Measurements from ENCODE around the gene LDAF1. TPM values are rescaled to one million over a fixed set of nuclear protein-coding genes. Genes with fewer than 3 reads are reported as not detected.

Gene LDAF1
- total RNA-seq, 2 donors from 2014 or later: 16.5 to 28.8 TPM

DNA sequence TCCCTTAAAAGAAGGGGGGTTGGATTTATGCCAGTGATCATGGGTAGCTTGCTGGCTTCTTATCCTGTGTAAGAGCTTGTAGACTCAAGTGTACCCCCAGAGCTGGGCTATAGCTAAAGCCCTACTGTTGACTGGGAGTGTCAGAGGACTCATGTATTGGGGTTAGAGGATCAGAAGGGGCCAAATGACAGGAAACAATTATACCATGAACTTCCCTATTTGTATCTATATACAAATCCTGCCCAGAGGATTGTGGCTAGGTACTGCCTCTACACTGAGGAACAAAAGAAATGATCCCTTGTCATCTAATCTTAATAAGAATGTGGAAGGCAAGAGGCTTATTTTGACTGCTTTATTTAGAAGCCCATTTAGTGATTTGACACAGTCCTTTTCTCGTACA, 38.6 kb downstream of the LDAF1 start:
- TF ChIP-seq, protein P1, sequence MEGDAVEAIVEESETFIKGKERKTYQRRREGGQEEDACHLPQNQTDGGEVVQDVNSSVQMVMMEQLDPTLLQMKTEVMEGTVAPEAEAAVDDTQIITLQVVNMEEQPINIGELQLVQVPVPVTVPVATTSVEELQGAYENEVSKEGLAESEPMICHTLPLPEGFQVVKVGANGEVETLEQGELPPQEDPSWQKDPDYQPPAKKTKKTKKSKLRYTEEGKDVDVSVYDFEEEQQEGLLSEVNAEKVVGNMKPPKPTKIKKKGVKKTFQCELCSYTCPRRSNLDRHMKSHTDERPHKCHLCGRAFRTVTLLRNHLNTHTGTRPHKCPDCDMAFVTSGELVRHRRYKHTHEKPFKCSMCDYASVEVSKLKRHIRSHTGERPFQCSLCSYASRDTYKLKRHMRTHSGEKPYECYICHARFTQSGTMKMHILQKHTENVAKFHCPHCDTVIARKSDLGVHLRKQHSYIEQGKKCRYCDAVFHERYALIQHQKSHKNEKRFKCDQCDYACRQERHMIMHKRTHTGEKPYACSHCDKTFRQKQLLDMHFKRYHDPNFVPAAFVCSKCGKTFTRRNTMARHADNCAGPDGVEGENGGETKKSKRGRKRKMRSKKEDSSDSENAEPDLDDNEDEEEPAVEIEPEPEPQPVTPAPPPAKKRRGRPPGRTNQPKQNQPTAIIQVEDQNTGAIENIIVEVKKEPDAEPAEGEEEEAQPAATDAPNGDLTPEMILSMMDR (conservative IDR thresholded peaks at IDR 0.05): no peak
- H3K27ac ChIP-seq (ENCODE audit: low read depth, low read length): no peak overlapping the region
- Mint-ChIP-seq H3K27ac (no peak overlapping the region), H3K36me3 (ENCODE audit: low read depth) (no peaks in the 10 kb centered on the region), H3K27me3 (ENCODE audit: insufficient read depth) (peaks cover 51% of the 10 kb centered on the region), H3K4me3 (no peak overlapping the region), H3K4me1 (no peaks in the 10 kb centered on the region), H3K9me3 (peaks cover 3% of the 10 kb centered on the region)
- H3K4me3 ChIP-seq (ENCODE audit: low read length): no peak overlapping the region
- DNase-seq: no peak
- H3K9ac ChIP-seq (ENCODE audit: extremely low read depth, low read length, poor library complexity, severe bottlenecking): no peak overlapping the region
- 86 to 94% methylated on average over 1 of the region's 1 CpG for WGBS, 2 experiments (ENCODE audit: insufficient coverage in 1 of 2, insufficient read length in 1 of 2)
- peaks cover 16% of the 10 kb centered on the region for H3K27me3 ChIP-seq (ENCODE audit: control insufficient read depth, insufficient read depth, low read length, poor library complexity, severe bottlenecking)
- H3K36me3 ChIP-seq (ENCODE audit: control insufficient read depth, insufficient read depth, low read length): no peaks in the 10 kb centered on the region
- H3K4me1 ChIP-seq (ENCODE audit: control insufficient read depth, insufficient read depth, low read length): no peaks in the 10 kb centered on the region
- H3K9me3 ChIP-seq (ENCODE audit: control insufficient read depth, low read length): peaks cover 3% of the 10 kb centered on the region

DNA sequence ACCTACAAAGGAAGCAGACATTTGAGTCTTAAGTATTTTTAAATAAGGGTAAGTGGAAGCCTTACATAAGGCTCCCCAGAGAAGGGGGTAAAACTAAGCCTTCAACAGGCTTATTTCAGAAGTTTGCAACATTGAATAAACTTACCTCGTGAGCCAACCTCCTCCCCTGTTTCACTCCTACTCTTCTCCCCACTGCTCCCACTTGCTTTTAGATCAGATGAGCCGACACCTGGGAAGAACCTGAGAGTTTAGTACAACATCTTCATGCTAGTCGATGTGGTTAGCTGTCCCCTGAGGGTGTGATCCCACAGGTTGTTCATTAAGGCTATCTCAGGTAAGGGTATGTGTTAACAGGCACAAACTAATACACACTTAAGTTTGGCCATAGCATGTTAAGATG, 39.1 kb downstream of the LDAF1 start:
- H3K9ac ChIP-seq (ENCODE audit: extremely low read depth, low read length, poor library complexity, severe bottlenecking): no peak overlapping the region
- H3K4me1 Mint-ChIP-seq: no peaks in the 10 kb centered on the region
- TF ChIP-seq, protein P1 (conservative IDR thresholded peaks at IDR 0.05): no peak
- H3K27me3 ChIP-seq (ENCODE audit: control insufficient read depth, insufficient read depth, low read length, poor library complexity, severe bottlenecking): peaks cover 21% of the 10 kb centered on the region
- H3K9me3 ChIP-seq (ENCODE audit: control insufficient read depth, low read length): no peaks in the 10 kb centered on the region
- no peaks in the 10 kb centered on the region for H3K36me3 ChIP-seq (ENCODE audit: control insufficient read depth, insufficient read depth, low read length)
- H3K4me3 ChIP-seq (ENCODE audit: low read length): no peak overlapping the region
- no peaks in the 10 kb centered on the region for H3K36me3 Mint-ChIP-seq (ENCODE audit: low read depth)
- H3K27ac ChIP-seq (ENCODE audit: low read depth, low read length): no peak overlapping the region
- DNase-seq: no peak
- no peaks in the 10 kb centered on the region for H3K4me1 ChIP-seq (ENCODE audit: control insufficient read depth, insufficient read depth, low read length)
- no peaks in the 10 kb centered on the region for H3K9me3 Mint-ChIP-seq
- H3K27ac Mint-ChIP-seq: no peak overlapping the region
- H3K4me3 Mint-ChIP-seq: no peak overlapping the region
- WGBS, 2 experiments (ENCODE audit: insufficient coverage in 1 of 2, insufficient read length in 1 of 2): 91 to 100% methylated on average over 1 to 3 of the region's 3 CpGs
- H3K27me3 Mint-ChIP-seq (ENCODE audit: insufficient read depth): peaks cover 51% of the 10 kb centered on the region

DNA sequence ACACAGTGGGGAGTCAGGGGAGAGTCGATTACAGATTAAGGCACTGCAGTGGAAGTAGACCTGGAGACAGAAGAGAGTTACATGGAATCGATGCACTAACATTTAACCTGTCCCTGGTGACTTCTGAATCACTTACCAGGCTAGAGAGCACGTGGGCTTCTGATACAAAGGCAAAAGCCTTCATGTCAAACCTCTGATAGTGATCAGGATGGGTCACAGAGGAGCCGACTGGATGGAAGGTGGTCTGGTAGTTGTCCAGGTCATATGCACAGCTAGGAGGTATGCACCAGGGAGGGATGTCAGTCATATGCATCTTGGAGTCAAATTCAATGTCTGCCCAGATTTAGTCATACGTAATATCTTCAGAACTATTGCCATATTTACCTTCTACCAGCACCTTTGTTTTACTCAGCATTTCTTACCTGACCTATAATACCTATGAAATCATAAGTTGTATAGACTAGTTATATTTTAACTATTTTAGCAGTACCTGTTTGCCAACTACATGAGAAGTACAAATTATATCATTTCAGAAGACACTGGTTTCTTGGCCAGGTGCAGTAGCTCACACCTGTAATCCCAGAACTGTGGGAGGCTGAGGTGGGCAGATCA, 41.2 kb downstream of the LDAF1 start:
- no peak overlapping the region for H3K4me3 Mint-ChIP-seq
- no peak overlapping the region for H3K4me3 ChIP-seq (ENCODE audit: low read length)
- no peak overlapping the region for H3K9ac ChIP-seq (ENCODE audit: extremely low read depth, low read length, poor library complexity, severe bottlenecking)
- no peaks in the 10 kb centered on the region for H3K4me1 Mint-ChIP-seq
- no peak for DNase-seq
- TF ChIP-seq, protein P1 (conservative IDR thresholded peaks at IDR 0.05): no peak
- H3K9me3 Mint-ChIP-seq: no peaks in the 10 kb centered on the region
- 69 to 88% methylated on average over 4 to 5 of the region's 5 CpGs for WGBS, 2 experiments (ENCODE audit: insufficient coverage in 1 of 2, insufficient read length in 1 of 2)
- no peaks in the 10 kb centered on the region for H3K4me1 ChIP-seq (ENCODE audit: control insufficient read depth, insufficient read depth, low read length)
- H3K27me3 ChIP-seq (ENCODE audit: control insufficient read depth, insufficient read depth, low read length, poor library complexity, severe bottlenecking): peaks cover 16% of the 10 kb centered on the region
- H3K36me3 Mint-ChIP-seq (ENCODE audit: low read depth): no peaks in the 10 kb centered on the region
- H3K36me3 ChIP-seq (ENCODE audit: control insufficient read depth, insufficient read depth, low read length): no peaks in the 10 kb centered on the region
- H3K9me3 ChIP-seq (ENCODE audit: control insufficient read depth, low read length): no peaks in the 10 kb centered on the region
- no peak overlapping the region for H3K27ac ChIP-seq (ENCODE audit: low read depth, low read length)
- peaks cover 39% of the 10 kb centered on the region for H3K27me3 Mint-ChIP-seq (ENCODE audit: insufficient read depth)
- no peak overlapping the region for H3K27ac Mint-ChIP-seq
